HEK293 (cell line): Measurements from ENCODE around the gene CEP295NL.

Experiments
- CTCF ChIA-PET: fragments of 350-600 bp; formaldehyde crosslinking; extraction: SDS; loops from one replicate; lab custom pipeline; 2021; ENCODE audit warnings: antibody characterized with exemption; lab: Yijun Ruan, JAX
- POLR2A ChIA-PET: fragments of 300-600 bp; formaldehyde crosslinking; extraction: SDS; loops from one replicate; lab custom pipeline; 2020; ENCODE audit warnings: antibody characterized with exemption, inconsistent platforms; lab: Yijun Ruan, JAX
- H3K27ac ChIP-seq: fragments of 200-500 bp; sonication (Bioruptor generic); 2 replicates; pipeline ENCODE4 v1.5.1; 2014; ENCODE audit warnings: low read depth, low read length, control low read depth, inconsistent platforms; ENCODE audit errors: extremely low read depth
- H3K36me3 ChIP-seq, 2 experiments: fragments of 200-500 bp in 1 of 2; sonication (Bioruptor generic) in 1 of 2; 1 replicate in 1 of 2; 2 replicates in 1 of 2; pipeline ENCODE4 v1.5.1; 2014 to 2017; ENCODE audit warnings: inconsistent platforms in 2 of 2, low read length in 2 of 2; ENCODE audit not compliant: control insufficient read depth in 2 of 2, insufficient read depth in 1 of 2
- H3K4me1 ChIP-seq: fragments of 200-500 bp; sonication (Bioruptor generic); 2 replicates; pipeline ENCODE4 v1.5.1; 2014; ENCODE audit warnings: mild to moderate bottlenecking, low read length, inconsistent platforms; ENCODE audit not compliant: control insufficient read depth, insufficient read depth
- H3K4me3 ChIP-seq: 2 replicates; pipeline ENCODE4 v1.5.1; 2011; ENCODE audit warnings: low read depth, mild to moderate bottlenecking, control low read depth, low read length, moderate library complexity
- H3K9me3 ChIP-seq: fragments of 200-500 bp; sonication (Bioruptor generic); 2 replicates; pipeline ENCODE4 v1.5.1; 2014; ENCODE audit warnings: low read depth, low read length, inconsistent platforms; ENCODE audit not compliant: control insufficient read depth, insufficient read depth
- AEBP2 ChIP-seq: fragments of 450-650 bp; formaldehyde crosslinking; IDR thresholded peaks from 2 replicates; pipeline ENCODE4 v1.5.1; 2016; ENCODE audit warnings: missing biosample characterization, missing genetic modification characterization, borderline replicate concordance
- CTCF ChIP-seq: fragments of 450-650 bp; formaldehyde crosslinking; IDR thresholded peaks from 2 replicates; pipeline ENCODE4 v1.5.1; 2016; ENCODE audit warnings: missing biosample characterization, missing genetic modification characterization
- KLF1 ChIP-seq: fragments of 450-650 bp; formaldehyde crosslinking; IDR thresholded peaks from 2 replicates; pipeline ENCODE4 v1.5.1; 2016; ENCODE audit warnings: missing biosample characterization, missing genetic modification characterization
- KLF9 ChIP-seq: fragments of 450-650 bp; formaldehyde crosslinking; IDR thresholded peaks from 2 replicates; pipeline ENCODE4 v1.5.1; 2016; ENCODE audit warnings: missing biosample characterization, missing genetic modification characterization, low read depth
- PRDM10 ChIP-seq: fragments of 450-650 bp; formaldehyde crosslinking; IDR thresholded peaks from 2 replicates; pipeline ENCODE4 v1.5.1; 2016; ENCODE audit warnings: missing biosample characterization, missing genetic modification characterization
- REST ChIP-seq: fragments of 450-650 bp; formaldehyde crosslinking; IDR thresholded peaks from 2 replicates; pipeline ENCODE4 v1.5.1; 2016; ENCODE audit warnings: missing biosample characterization, missing genetic modification characterization
- SCRT2 ChIP-seq: fragments of 450-650 bp; formaldehyde crosslinking; IDR thresholded peaks from 2 replicates; pipeline ENCODE4 v1.5.1; 2016; ENCODE audit warnings: missing biosample characterization, missing genetic modification characterization
- SP3 ChIP-seq: fragments of 450-650 bp; formaldehyde crosslinking; IDR thresholded peaks from 2 replicates; pipeline ENCODE4 v1.5.1; 2016; ENCODE audit warnings: missing biosample characterization, missing genetic modification characterization
- ZBTB1 ChIP-seq: fragments of 450-650 bp; formaldehyde crosslinking; IDR thresholded peaks from 2 replicates; pipeline ENCODE4 v1.5.1; 2016; ENCODE audit warnings: missing biosample characterization, missing genetic modification characterization
- ZIC2 ChIP-seq: fragments of 450-650 bp; formaldehyde crosslinking; IDR thresholded peaks from 2 replicates; pipeline ENCODE4 v1.5.1; 2016; ENCODE audit warnings: missing biosample characterization, missing genetic modification characterization
- ZNF223 ChIP-seq: fragments of 450-650 bp; formaldehyde crosslinking; IDR thresholded peaks from 2 replicates; pipeline ENCODE4 v1.5.1; 2016; ENCODE audit warnings: missing biosample characterization, missing genetic modification characterization
- ZNF362 ChIP-seq: fragments of 450-650 bp; formaldehyde crosslinking; IDR thresholded peaks from 2 replicates; pipeline ENCODE4 v1.5.1; 2016; ENCODE audit warnings: missing biosample characterization, missing genetic modification characterization
- ZNF394 ChIP-seq: fragments of 450-650 bp; formaldehyde crosslinking; IDR thresholded peaks from 2 replicates; pipeline ENCODE4 v1.5.1; 2016; ENCODE audit warnings: missing biosample characterization, missing genetic modification characterization, mild to moderate bottlenecking, moderate library complexity, borderline replicate concordance
- ZNF449 ChIP-seq: fragments of 450-650 bp; formaldehyde crosslinking; IDR thresholded peaks from 2 replicates; pipeline ENCODE4 v1.5.1; 2017; ENCODE audit warnings: missing biosample characterization, mild to moderate bottlenecking, missing genetic modification characterization, moderate library complexity
- ZNF558 ChIP-seq: fragments of 450-650 bp; formaldehyde crosslinking; IDR thresholded peaks from 2 replicates; pipeline ENCODE4 v1.5.1; 2016; ENCODE audit warnings: missing biosample characterization, missing genetic modification characterization
- ZNF585B ChIP-seq: fragments of 450-650 bp; formaldehyde crosslinking; IDR thresholded peaks from 2 replicates; pipeline ENCODE4 v1.5.1; 2016; ENCODE audit warnings: missing biosample characterization, missing genetic modification characterization
- ZNF624 ChIP-seq: fragments of 450-650 bp; formaldehyde crosslinking; IDR thresholded peaks from 2 replicates; pipeline ENCODE4 v1.5.1; 2017; ENCODE audit warnings: missing biosample characterization, missing genetic modification characterization
- ZNF843 ChIP-seq: fragments of 450-650 bp; formaldehyde crosslinking; IDR thresholded peaks from 2 replicates; pipeline ENCODE4 v1.5.1; 2016; ENCODE audit warnings: missing biosample characterization, missing genetic modification characterization

Gene CEP295NL

GRCh38 chr17:78924481-78925151 is 21.6 kb upstream of the CEP295NL start (continued):
- TF ChIP-seq ZNF394 (no peak), ZNF449 (tag by site-specific recombination) (no peak), ZNF362 (tag by site-specific recombination) (no peak), AEBP2 (tag by site-specific recombination) (no peak), ZNF843 (tag by site-specific recombination) (no peak), CTCF (tag by site-specific recombination) (no peak), ZBTB1 (tag by site-specific recombination) (no peak), ZNF624 (tag by site-specific recombination) (no peak), SCRT2 (tag by site-specific recombination) (0 out of 2 replicates have a peak, but pooled peaks have one; percentile 9)

GRCh38 chr17:78923660-78924453 is 20.9 kb upstream of the CEP295NL start:
- Histone ChIP-seq H3K36me3 (no peaks in the 10 kb centered on the region), H3K4me3 (peak overlapping the region; percentile 46), H3K4me1 (peaks cover 5% of the 10 kb centered on the region), H3K27ac (peak overlapping the region; percentile 31; the same call in 1 of the 2 replicates), H3K9me3 (no peaks in the 10 kb centered on the region)
- ChIA-PET CTCF (interaction anchor here (0.6 to 1.5 kb wide), 2 partner anchors 29 to 58 kb away, joined by 3 read pairs; no protein-coding TSS in a partner anchor), POLR2A (interaction anchor here (0.6 to 2.9 kb wide), 7 partner anchors 10 to 83 kb away, joined by 3 to 15 read pairs (median 3); no protein-coding TSS in a partner anchor)
- TF ChIP-seq KLF9 (tag by site-specific recombination) = peak; percentile 55; the same call in 1 of the 2 replicates
- TF ChIP-seq PRDM10 (tag by site-specific recombination) = peak; percentile 70
- TF ChIP-seq ZNF585B (tag by site-specific recombination) = no peak
- peak; percentile 60 for TF ChIP-seq SP3
- TF ChIP-seq ZNF558 = no peak
- TF ChIP-seq ZIC2 (tag by site-specific recombination) = 0 out of 2 replicates have a peak, but pooled peaks have one; percentile 8
- no peak for TF ChIP-seq ZNF223 (tag by site-specific recombination)
- 0 out of 2 replicates have a peak, but pooled peaks have one; percentile 37 for TF ChIP-seq REST (tag by site-specific recombination)
- TF ChIP-seq KLF1 (tag by site-specific recombination) = peak; percentile 79
